Glomerular visceral epithelial cell (primary cell): Measurements from ENCODE around the gene SLC22A23.

Source experiments
- DNase-seq: peaks from one replicate; pipeline ENCODE4 v3.0.0-alpha.2; 2016; ENCODE audit errors: extremely low spot score

SLC22A23 gene

GRCh38 chr6:3296078-3296477, 160.8 kb downstream of the SLC22A23 start:
- DNase-seq: no peak

- no peak for DNase-seq
These were observed 161.7 kb downstream of the SLC22A23 start for GRCh38 chr6:3294921-3295871.

- no peak for DNase-seq
These were observed 162.5 kb downstream of the SLC22A23 start for GRCh38 chr6:3294396-3294795.

DNA sequence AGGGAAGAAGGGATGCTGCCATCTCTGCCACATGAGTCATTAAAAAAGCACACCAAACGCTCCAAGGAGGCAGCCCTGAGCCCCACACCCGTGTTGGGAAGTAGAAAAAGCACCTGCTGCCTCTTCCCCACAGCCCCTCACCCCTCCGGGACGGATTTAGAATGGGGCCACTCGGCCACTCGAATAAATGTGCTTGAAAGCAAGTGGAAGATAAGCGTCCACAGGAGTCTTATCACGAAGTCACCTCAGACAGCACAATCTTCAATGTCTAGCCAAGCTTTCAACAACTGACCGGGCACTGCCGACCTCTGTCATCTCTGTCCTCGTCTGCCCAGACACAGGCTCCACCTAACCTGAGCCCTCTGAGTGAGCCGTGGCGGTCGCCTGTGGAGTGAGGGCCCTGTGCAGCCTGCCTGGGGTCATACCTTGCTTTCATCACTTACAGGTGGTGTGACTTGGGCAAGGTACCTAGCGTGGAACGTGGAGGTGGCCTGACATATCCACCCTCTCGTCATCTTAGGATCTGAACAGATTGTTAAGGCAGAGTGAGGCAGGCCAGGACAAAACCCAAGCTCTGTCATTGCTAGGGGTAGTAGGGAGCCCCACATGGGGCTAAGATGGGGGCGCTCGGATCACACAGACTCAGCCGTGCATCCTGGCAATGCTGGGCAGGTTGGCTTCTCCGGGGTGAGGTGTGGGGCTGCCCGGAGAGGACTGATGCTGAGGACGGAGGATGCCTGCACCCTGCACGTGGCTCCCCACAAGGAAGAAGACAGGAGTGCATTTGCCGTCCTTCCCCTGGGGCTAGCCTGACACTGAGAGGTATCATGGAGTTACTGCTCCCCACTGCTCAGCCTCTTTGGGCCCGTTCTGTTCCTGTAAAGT, 163.3 kb downstream of the SLC22A23 start:
- DNase-seq: no peak

- no peak for DNase-seq
These were observed 164.2 kb downstream of the SLC22A23 start for GRCh38 chr6:3292431-3293197.

- DNase-seq: no peak
These were observed 164.9 kb downstream of the SLC22A23 start for GRCh38 chr6:3291987-3292386.

GRCh38 chr6:3291346-3291745, 165.5 kb downstream of the SLC22A23 start:
- DNase-seq: no peak

GRCh38 chr6:3290931-3291211, 166.0 kb downstream of the SLC22A23 start:
- no peak for DNase-seq

DNA sequence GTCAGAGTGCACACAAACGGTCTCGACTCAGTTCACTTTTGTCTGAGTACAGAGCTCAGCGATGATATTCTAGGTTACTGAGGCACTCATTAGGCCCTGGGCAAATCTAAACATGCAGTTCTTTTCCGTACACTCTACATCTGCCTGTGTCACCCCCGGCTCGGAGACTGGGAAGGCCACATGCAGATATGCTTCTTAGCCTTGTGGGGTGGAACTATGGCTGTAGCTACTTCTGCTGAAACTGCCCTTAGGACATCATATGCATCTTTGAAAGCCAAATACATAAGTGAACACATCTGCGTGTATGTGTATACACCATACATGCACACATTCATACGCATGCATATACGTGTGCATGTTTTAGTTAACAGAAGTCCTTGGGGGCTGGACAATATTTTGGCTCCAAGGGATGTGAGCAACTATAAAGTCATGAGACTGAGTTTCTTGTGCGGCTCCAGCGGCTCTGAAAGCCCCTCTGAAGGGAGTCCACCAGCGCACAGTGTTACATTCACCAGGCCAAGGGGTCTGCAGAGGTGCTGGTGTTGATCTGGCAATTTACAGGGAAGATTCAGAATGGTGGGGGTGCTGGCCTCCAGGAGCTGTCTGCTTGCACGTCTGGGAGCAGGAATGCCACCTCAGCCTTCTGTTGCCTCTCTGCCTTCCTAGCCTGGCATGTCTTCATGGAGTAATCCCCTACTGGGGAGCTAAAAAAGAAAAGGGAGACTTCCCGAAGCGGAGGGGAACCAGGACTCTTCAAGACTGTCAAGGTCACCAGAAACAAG, 166.5 kb downstream of the SLC22A23 start:
- DNase-seq: no peak

DNA sequence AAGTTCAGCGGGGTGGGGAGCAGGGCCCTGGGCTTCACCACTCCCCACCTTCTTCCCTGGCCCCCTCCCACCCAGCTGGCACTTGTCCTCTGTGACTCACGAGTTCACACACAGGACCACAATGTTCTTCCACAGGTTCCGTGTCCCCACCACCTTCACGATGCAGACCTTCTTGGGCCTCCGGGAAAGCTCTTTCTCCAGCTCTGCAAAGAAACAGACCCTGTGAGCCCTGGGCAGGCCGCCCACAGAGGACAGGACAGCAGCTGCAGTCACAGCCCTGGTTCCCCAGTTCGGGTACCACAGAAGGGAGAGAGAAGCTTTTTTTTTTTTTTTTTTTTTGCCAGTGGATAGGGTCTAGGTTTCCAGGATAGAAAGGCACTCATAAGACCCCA, 167.2 kb downstream of the SLC22A23 start:
- no peak for DNase-seq

DNA sequence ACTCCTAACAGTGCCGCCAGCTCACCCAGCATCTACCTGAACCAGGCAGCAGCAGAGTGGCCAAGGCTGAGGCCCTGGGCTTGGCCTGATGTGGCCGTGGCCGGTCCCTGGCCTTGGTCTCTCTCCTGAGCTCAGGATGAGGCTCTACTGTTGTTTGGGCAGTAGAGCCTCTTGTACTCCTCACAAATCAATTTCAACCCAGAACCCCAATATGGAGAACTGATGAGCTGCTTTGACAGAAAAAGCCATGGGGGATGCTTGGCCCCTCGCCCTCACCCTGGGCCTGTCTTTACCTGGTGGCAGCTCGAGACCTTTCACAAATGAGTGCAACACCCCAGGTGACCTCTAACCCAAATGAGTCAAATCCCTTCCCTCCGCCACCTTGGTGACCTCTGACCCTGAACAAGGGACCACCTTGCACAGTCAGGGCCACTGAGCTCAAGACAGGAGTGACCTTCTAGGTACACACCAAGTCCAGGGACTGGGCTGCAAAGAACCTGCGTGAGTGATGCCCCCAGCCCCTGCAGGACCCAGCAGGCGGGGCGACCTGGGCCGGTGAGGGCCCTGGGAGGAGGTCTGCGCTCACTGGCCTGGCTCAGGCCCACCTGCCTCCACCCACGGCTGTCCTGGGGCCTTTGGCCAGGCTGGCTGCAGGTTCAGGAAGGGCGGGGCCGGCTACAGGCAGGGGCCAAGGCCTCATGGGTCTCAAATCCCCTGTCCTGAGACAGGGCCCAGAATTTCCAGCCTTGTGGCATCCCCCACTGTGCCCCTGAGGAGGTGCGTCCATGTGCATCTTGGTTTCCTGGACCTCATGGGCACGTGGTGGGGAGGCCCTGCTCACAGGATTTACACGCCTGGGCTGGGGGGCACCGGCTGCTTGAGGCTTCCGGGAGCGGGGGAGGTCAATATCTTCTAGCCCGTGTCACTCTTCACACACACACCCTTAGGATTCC, 167.9 kb downstream of the SLC22A23 start:
- DNase-seq: no peak

DNA sequence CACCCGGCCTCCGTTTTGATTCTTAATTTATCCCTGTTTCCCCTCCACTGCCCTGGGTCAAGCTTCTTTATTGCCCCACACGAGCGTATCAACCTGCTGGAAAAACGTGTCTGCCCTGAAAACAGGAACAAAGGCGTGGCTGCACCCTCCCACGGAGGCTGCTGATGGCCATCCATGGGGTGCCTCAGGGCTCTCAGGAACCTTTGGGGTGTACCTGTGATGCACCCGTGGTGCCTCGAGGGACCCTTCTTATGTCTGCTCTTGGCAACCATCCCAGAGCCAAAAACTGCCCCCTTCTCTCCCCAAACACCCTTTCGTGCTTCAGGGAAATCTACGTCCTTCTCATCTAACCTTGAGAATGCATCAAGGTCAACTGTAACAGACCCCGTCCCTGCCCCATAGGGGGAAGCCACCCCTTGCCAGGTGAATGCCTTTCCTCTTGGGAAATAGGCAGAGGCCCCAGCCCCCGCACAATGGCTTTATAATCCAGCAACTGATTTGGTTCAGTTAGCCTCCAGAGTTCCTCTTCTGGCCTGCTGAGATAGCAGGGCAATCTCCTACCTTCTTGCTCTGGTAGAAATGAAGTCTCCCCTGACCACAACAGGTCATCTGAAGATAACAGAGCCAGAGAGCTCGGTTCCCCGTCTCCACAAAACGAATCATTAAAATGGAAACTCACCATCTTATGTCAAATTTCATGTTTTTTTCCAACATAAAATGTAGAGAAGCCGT, 168.7 kb downstream of the SLC22A23 start:
- no peak for DNase-seq

GRCh38 chr6:3287308-3287707, 169.5 kb downstream of the SLC22A23 start:
- no peak for DNase-seq

DNA sequence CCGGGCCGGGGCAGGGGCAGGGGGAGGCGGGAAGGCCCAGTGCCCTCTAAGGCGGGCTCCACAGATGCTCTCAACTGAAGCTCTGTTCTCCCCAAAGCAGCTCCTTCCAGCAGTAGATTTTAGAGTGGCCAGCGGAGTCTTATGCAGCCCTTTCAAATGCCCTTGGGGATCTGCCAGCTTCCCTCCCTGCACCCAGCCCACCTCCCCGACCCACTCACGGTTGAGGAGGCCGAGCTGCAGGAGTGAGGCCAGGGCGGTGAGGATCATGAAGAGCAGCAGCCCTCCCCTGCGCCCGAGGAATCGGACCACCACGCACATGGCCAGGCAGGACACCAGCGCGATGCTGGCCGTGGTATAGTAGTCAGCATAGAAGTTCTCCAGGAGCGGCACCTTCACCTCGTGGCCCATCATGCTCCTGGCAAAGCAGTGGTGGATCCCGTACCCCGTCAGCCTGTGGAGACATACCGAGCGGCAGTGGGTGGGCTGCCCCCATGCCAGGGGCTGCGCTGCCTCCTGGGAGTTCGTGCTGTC, 170.1 kb downstream of the SLC22A23 start:
- no peak for DNase-seq

GRCh38 chr6:3285732-3286131, 171.1 kb downstream of the SLC22A23 start:
- DNase-seq: no peak

GRCh38 chr6:3285049-3285639, 171.7 kb downstream of the SLC22A23 start:
- DNase-seq: no peak

DNA sequence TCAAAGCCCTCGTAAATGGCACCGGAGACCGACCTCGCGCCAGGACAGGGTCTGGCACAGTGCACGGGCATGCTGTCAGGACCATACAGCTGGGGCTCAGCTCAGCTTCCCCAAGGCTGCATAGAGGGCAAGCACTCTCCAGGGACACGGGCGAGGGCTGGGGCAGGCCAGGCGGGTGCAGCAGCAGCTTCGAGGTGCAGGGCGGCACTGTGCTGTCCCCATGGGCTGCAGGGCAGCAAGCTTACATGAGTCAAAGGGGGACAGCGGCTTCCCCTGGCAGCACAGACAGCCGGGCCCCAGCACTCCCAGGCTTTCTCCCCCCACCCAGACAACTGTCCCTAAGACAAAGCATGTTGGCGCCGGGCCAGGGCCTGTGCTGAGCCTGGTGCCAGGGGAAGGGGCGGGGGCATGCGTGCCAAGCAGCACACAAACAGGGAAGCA, 172.4 kb downstream of the SLC22A23 start:
- DNase-seq: no peak

- no peak for DNase-seq
These were observed 173.0 kb downstream of the SLC22A23 start for GRCh38 chr6:3283641-3284435.
